Spleen (tissue), 11 donors: ENCODE measurements around the gene CABLES1. TPM values are rescaled to one million over a fixed set of nuclear protein-coding genes. Genes with fewer than 3 reads are reported as not detected.

ENCODE experiments used
- DNase-seq: peaks from one replicate; pipeline ENCODE4 v3.0.0-alpha.2; 2020
- H3K27ac ChIP-seq, 8 donors: fragments of 200-600 bp; sonication (generic) in 7 of 8; 1 replicate in 4 of 8; 2 replicates in 4 of 8; pipeline versions ENCODE4 v1.5.0 to v1.8.0; 2016 to 2021; ENCODE audit warnings: inconsistent platforms in 4 of 8, mild to moderate bottlenecking in 4 of 8, moderate library complexity in 1 of 8
- H3K27me3 ChIP-seq, 7 donors: fragments of 200-600 bp; sonication (generic) in 6 of 7; replicated peaks in 1 of 7; 1 replicate in 4 of 7; 2 replicates in 3 of 7; pipeline versions ENCODE4 v1.5.0 to v1.8.0; 2016 to 2021; ENCODE audit warnings: inconsistent platforms in 3 of 7, mild to moderate bottlenecking in 1 of 7
- H3K36me3 ChIP-seq, 6 donors: fragments of 200-600 bp; sonication (generic) in 5 of 6; 1 replicate in 4 of 6; 2 replicates in 2 of 6; pipeline versions ENCODE4 v1.5.0 to v1.8.0; 2016 to 2021; ENCODE audit warnings: inconsistent platforms in 2 of 6
- H3K4me1 ChIP-seq, 6 donors: fragments of 200-600 bp; sonication (generic) in 5 of 6; 1 replicate in 3 of 6; 2 replicates in 3 of 6; pipeline versions ENCODE4 v1.5.0 to v1.8.0; 2016 to 2021; ENCODE audit warnings: inconsistent platforms in 3 of 6
- H3K4me3 ChIP-seq, 8 donors: fragments of 200-600 bp; sonication (generic) in 7 of 8; 1 replicate in 4 of 8; 2 replicates in 4 of 8; pipeline versions ENCODE4 v1.5.0 to v1.8.0; 2016 to 2021; ENCODE audit warnings: inconsistent platforms in 4 of 8, mild to moderate bottlenecking in 4 of 8, moderate library complexity in 2 of 8
- H3K9me3 ChIP-seq, 8 donors: fragments of 200-600 bp; sonication (generic) in 7 of 8; 1 replicate in 4 of 8; 2 replicates in 4 of 8; pipeline versions ENCODE4 v1.5.0 to v1.8.0; 2016 to 2021; ENCODE audit warnings: inconsistent platforms in 4 of 8
- CTCF ChIP-seq, 11 experiments: fragments of 200-600 bp in 7 of 11; fragments of 450-650 bp in 4 of 11; sonication (generic) in 4 of 11; IDR thresholded peaks in 8 of 11; conservative IDR thresholded peaks in 3 of 11; 1 replicate in 7 of 11; 2 replicates in 4 of 11; pipeline versions ENCODE4 v1.4.0 to v1.8.0; 2016 to 2021; ENCODE audit warnings: antibody characterized with exemption in 11 of 11, inconsistent platforms in 4 of 11, mild to moderate bottlenecking in 1 of 11
- POLR2A ChIP-seq, 3 donors: fragments of 450-650 bp; IDR thresholded peaks; one replicate each; pipeline ENCODE4 v1.5.1; 2017; ENCODE audit warnings: antibody characterized with exemption in 3 of 3, mild to moderate bottlenecking in 1 of 3
- POLR2AphosphoS5 ChIP-seq, 3 donors: sonication (generic); formaldehyde crosslinking; IDR thresholded peaks; one replicate each; pipeline ENCODE4 v1.5.1; 2017; ENCODE audit warnings: antibody characterized with exemption in 3 of 3
- WGBS, 5 donors: extraction: QIAGEN DNeasy Blood & Tissue Kit in 3 of 5; methylation state at CpG; one replicate each; pipeline versions ENCODE4 v1.1.5 to v1.1.7; 2013 to 2018; 5-methylcytosine and 5-hydroxymethylcytosine counted together
- intact Hi-C: fragments of 100-400 bp; cut with DNase I; formaldehyde crosslinking; loops from one replicate; pipeline ENCODE4 v1.15.0; 2023; ENCODE audit warnings: low total_unique reads
- polyA plus RNA-seq, 3 donors: library from polyadenylated mRNA; stranded (reverse); fragments of 200-250 nt; gene quantifications; one replicate each; pipeline ENCODE4 v1.2.1, GENCODE V29; 2013
- total RNA-seq, 7 donors: library from RNA; depleted of rRNA in 3 of 7; stranded (reverse); fragments of >200 nt in 3 of 7; fragmentation: NEBNext Ultra II Directional in 4 of 7; extraction: Animal tissue kit (Norgen Biotek cat#: 25700) in 4 of 7; gene quantifications; one replicate each; pipeline versions ENCODE4 v1.1.0 to v1.2.1, GENCODE V29; 2016 to 2021
- donor health status: healthy with polysubstance abuse.
- donor health status: DM: no; HTN: no; CAD: no; lungs with moderate emphysema.
- donor health status: DM: no; HTN: no; CAD: no.
- donor health status: Bipolar disorder and iron deficiency.
- donor health status: healthy.
- donor health status: DM: no; HTN: no; CAD: no.
- donor health status: DM: yes; HTN: yes; CAD: no.

Gene CABLES1
- total and polyA plus RNA-seq, 10 donors, result 1.7 to 18.7 (median 6.0) TPM

GRCh38 chr18:23248826-23249225 lies 113.5 kb downstream of the CABLES1 start:
- intact Hi-C loops, result no loop called here
- no peaks in the 10 kb centered on the region for H3K27me3 ChIP-seq

GRCh38 chr18:23249348-23249747 lies 114.1 kb downstream of the CABLES1 start:
- H3K27me3 ChIP-seq, result no peaks in the 10 kb centered on the region
- WGBS, 5 donors, result 92 to 96% (median 95%) methylated on average over 7 of the region's 7 CpGs
- H3K27ac ChIP-seq, result no peak overlapping the region

More at GRCh38 chr18:23248826-23249225, 113.5 kb downstream of the CABLES1 start:
- H3K9me3 ChIP-seq, result peaks cover 0 to 4% (median 0%) of the 10 kb centered on the region in 8 donors
- peaks cover 0 to 15% (median 6%) of the 10 kb centered on the region in 6 donors for H3K4me1 ChIP-seq
- peaks cover 0 to 16% (median 0%) of the 10 kb centered on the region in 6 donors for H3K36me3 ChIP-seq
- no peak for DNase-seq
- no peak overlapping the region for H3K4me3 ChIP-seq
- H3K27ac ChIP-seq, result no peak overlapping the region
- 94 to 100% (median 96%) methylated on average over 2 of the region's 2 CpGs for WGBS, 5 donors
- no peak for TF ChIP-seq POLR2A (IDR thresholded peaks at IDR 0.05)
- no peak for TF ChIP-seq POLR2AphosphoS5 (IDR thresholded peaks at IDR 0.05)
- TF ChIP-seq CTCF (IDR thresholded peaks at IDR 0.05 in 8 of 11, conservative IDR thresholded peaks at IDR 0.05 in 3 of 11), result no peak

GRCh38 chr18:23250893-23251656 lies 115.8 kb downstream of the CABLES1 start:
- H3K27ac ChIP-seq, result peak overlapping the region in 5 of 8 donors; percentile 29 to 72 (median 68)

More at GRCh38 chr18:23249348-23249747, 114.1 kb downstream of the CABLES1 start:
- peaks cover 0 to 15% (median 3%) of the 10 kb centered on the region in 6 donors for H3K4me1 ChIP-seq
- intact Hi-C loops, result no loop called here
- DNase-seq, result no peak
- TF ChIP-seq POLR2A (IDR thresholded peaks at IDR 0.05) (no peak), CTCF (IDR thresholded peaks at IDR 0.05 in 8 of 11, conservative IDR thresholded peaks at IDR 0.05 in 3 of 11) (no peak), POLR2AphosphoS5 (IDR thresholded peaks at IDR 0.05) (no peak)
- H3K9me3 ChIP-seq, result peaks cover 0 to 4% (median 0%) of the 10 kb centered on the region in 8 donors
- H3K36me3 ChIP-seq, result peaks cover 0 to 16% (median 0%) of the 10 kb centered on the region in 6 donors
- no peak overlapping the region for H3K4me3 ChIP-seq

More at GRCh38 chr18:23250893-23251656, 115.8 kb downstream of the CABLES1 start:
- Histone ChIP-seq H3K36me3 (peaks cover 0 to 12% (median 0%) of the 10 kb centered on the region in 6 donors), H3K4me3 (no peak overlapping the region), H3K9me3 (peaks cover 0 to 4% (median 0%) of the 10 kb centered on the region in 8 donors), H3K4me1 (peaks cover 0 to 15% (median 3%) of the 10 kb centered on the region in 6 donors), H3K27me3 (no peaks in the 10 kb centered on the region)
- peak in 1 of 3 donors; percentile 33 for TF ChIP-seq POLR2AphosphoS5 (IDR thresholded peaks at IDR 0.05)
- TF ChIP-seq CTCF (IDR thresholded peaks at IDR 0.05 in 8 of 11, conservative IDR thresholded peaks at IDR 0.05 in 3 of 11), result no peak
- TF ChIP-seq POLR2A (IDR thresholded peaks at IDR 0.05), result no peak
- DNase-seq, result no peak
- intact Hi-C loops, result no loop called here
- 52 to 77% (median 71%) methylated on average over 13 of the region's 13 CpGs for WGBS, 5 donors
